B cell (primary cell): Measurements from ENCODE around the gene VARS1.

Experiments used
- EZH2 ChIP-seq: IDR thresholded peaks from 2 replicates; pipeline ENCODE4 v1.6.1; 2012; ENCODE audit warnings: borderline replicate concordance, low read depth, mild to moderate bottlenecking, moderate library complexity, low read length; ENCODE audit not compliant: insufficient read depth, poor library complexity, severe bottlenecking
- TF ChIP-seq, protein P1 (sequence below): fragments of 200-600 bp; IDR thresholded peaks from one replicate; pipeline ENCODE4 v1.8.0; 2022; ENCODE audit warnings: antibody characterized with exemption, mild to moderate bottlenecking

DNA sequence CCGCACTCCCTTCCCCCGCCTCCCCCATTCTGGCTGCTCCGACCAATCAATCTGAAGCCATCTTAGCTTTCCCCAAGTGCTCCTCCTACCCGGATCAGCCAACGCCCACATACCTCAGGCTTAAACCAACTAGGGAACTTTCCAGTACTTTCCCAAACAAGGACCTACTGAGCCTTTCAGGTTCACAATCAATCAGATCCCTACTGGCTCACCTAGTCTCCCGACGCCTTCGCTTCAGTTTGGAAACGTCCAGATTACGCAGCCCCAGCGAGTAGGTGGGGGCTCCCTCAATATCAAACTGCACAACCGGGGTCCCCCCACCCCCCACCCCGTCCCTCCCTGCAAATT lies 19.1 kb upstream of the VARS1 start:
- TF ChIP-seq, protein P1, sequence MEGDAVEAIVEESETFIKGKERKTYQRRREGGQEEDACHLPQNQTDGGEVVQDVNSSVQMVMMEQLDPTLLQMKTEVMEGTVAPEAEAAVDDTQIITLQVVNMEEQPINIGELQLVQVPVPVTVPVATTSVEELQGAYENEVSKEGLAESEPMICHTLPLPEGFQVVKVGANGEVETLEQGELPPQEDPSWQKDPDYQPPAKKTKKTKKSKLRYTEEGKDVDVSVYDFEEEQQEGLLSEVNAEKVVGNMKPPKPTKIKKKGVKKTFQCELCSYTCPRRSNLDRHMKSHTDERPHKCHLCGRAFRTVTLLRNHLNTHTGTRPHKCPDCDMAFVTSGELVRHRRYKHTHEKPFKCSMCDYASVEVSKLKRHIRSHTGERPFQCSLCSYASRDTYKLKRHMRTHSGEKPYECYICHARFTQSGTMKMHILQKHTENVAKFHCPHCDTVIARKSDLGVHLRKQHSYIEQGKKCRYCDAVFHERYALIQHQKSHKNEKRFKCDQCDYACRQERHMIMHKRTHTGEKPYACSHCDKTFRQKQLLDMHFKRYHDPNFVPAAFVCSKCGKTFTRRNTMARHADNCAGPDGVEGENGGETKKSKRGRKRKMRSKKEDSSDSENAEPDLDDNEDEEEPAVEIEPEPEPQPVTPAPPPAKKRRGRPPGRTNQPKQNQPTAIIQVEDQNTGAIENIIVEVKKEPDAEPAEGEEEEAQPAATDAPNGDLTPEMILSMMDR = no peak
- TF ChIP-seq EZH2 = no peak
